ENCODE data around the gene SNAI1.
"Not testable (repeated sequence)": the region's sequence is repeated elsewhere in the genome, so short reads cannot be mapped to it uniquely, and the experiment has no call there.

SNAI1 gene

DNA sequence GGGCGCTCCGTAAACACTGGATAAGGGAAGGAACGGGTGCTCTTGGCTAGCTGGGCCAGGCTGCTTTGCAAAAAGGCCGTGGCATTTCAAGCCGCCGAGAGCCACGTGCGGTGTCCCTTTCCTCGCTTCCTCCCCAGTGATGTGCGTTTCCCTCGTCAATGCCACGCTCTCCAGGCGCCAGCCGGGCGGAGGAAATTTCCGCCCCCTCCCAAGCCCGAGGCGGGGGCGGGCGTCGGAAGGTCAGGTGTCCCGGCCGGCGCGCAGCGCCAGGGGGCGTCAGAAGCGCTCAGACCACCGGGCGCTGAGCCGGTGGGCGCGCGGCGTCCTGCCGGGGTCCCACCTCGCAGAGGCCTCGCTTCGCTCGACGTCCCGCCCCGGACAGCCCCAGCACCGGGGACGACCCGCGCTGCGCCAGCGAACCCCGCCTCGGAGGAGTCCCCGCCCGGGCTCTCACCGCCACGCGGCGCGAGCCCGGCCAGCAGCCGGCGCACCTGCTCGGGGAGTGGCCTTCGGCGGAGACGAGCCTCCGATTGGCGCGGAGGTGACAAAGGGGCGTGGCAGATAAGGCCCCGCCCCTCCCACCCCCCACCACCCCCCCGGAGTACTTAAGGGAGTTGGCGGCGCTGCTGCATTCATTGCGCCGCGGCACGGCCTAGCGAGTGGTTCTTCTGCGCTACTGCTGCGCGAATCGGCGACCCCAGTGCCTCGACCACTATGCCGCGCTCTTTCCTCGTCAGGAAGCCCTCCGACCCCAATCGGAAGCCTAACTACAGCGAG, at the start of gene SNAI1:
TSS of gene SNAI1 (plus strand) at position 635 of the 777 bp plus-strand sequence. CDS start at position 715, 80 bp downstream.
- DNase-seq (ENCODE audit: low read depth in 2 of 2), result peak; percentile 58 to 64

GRCh38 chr20:49935746-49936152, 47.0 kb upstream of the SNAI1 start:
- DNase-seq (ENCODE audit: low read depth in 2 of 2), result no peak

- peak; percentile 86 to 91 for DNase-seq (ENCODE audit: low read depth in 2 of 2)
These were observed 46.4 kb upstream of the SNAI1 start, which contains the start of gene RNF114 for GRCh38 chr20:49936153-49937026. RNF114 (plus strand) TSS chr20:49936397; CDS start chr20:49936413, 16 bp downstream.

GRCh38 chr20:49937027-49937929, 45.5 kb upstream of the SNAI1 start:
- DNase-seq (ENCODE audit: low read depth in 2 of 2), result no peak

GRCh38 chr20:49938173-49939163, 44.3 kb upstream of the SNAI1 start:
- DNase-seq (ENCODE audit: low read depth in 2 of 2), result no peak

DNA sequence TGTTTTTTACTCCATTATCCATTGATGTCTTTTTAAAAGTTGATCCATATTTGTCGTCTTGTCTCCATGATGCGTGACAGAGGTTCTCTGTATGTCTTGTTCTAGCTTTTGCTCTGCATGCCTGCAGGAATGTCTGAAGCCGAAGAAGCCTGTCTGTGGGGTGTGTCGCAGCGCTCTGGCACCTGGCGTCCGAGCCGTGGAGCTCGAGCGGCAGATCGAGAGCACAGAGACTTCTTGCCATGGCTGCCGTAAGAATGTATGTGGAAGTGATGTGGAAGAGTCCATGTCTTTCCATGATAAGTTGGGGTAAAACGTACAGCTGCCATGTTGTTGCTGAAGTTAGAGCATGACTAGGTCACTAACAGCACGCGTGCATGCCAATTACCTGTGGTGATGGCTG, 41.3 kb upstream of the SNAI1 start:
- DNase-seq (ENCODE audit: low read depth in 2 of 2), result no peak

- no peak for DNase-seq (ENCODE audit: low read depth in 2 of 2)
These were observed 40.5 kb upstream of the SNAI1 start for GRCh38 chr20:49942303-49942702.

DNA sequence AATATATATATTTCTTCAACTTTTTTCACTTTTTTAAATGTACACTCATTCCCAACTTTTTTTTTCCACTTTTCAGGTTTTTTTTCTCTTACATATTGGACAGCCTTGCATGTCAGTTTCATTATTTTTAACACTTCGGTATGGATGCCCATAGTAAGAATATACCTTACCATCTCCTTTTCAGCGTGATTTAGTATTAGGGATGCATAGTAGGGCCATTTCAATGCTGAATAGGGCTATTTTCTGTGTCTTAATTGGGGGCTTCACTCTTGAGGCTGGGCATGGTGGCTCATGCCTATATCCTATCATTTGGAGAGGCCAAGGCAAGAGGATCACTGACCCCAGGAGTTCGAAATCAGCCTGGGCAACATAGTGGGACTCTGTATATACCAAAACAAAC, 39.8 kb upstream of the SNAI1 start:
- no peak for DNase-seq (ENCODE audit: low read depth in 2 of 2)

GRCh38 chr20:49945306-49945700, 37.5 kb upstream of the SNAI1 start:
- DNase-seq (ENCODE audit: low read depth in 2 of 2), result no peak

- DNase-seq (ENCODE audit: low read depth in 2 of 2), result no peak
These were observed 36.9 kb upstream of the SNAI1 start for GRCh38 chr20:49945701-49946477.

- DNase-seq (ENCODE audit: low read depth in 2 of 2), result no peak
These were observed 34.6 kb upstream of the SNAI1 start for GRCh38 chr20:49948178-49948577.

- DNase-seq (ENCODE audit: low read depth in 2 of 2), result no peak
These were observed 33.8 kb upstream of the SNAI1 start for GRCh38 chr20:49948809-49949507.

- DNase-seq (ENCODE audit: low read depth in 2 of 2), result no peak
These were observed 31.6 kb upstream of the SNAI1 start for GRCh38 chr20:49951151-49951550.

DNA sequence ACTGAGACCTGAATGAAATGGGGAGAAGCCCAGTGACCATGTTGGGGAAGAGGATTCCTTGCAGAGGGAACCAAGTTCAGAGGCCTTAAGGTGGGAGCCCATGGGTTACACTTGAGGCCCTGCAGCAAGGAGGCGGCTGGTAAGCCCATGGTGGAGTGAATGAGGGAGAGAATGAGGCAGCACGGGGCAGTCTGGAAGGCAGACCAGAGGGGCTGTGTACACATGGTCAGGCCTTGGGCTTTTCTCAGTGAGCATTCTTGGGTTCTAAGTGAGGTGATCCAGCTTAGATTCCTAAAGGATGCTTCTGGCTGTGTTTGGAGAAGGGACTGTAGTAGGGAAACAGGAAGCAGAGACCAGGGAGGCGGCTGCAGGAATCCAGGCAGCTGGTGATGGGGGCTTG, 27.6 kb upstream of the SNAI1 start:
- no peak for DNase-seq (ENCODE audit: low read depth in 2 of 2)

DNA sequence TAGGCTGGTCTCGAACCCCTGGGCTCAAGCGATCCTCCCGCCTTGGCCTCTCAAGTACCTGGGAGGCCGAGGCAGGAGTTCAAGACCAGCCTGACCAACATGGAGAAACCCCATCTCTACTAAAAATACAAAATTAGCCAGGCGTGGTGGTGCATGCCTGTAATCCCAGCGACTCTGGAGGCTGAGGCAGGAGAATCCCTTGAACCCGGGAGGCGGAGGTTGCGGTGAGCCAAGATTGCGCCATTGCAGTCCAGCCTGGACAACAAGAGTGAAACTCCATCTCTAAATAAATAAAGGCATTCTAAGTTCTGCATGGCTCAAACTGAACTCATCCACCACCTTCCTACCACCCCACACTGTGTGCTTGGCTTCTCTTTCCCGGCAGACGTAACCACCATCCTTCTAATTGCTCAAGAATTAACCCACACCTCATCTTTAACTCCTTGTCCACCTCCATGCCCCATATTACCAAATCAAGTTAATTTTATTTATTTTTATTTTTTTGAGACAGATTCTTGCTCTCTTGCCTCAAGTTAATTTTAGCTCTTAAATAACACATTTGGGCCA, 26.9 kb upstream of the SNAI1 start:
- not testable (repeated sequence) for DNase-seq (ENCODE audit: low read depth in 2 of 2)

GRCh38 chr20:49956689-49957088, 26.1 kb upstream of the SNAI1 start:
- DNase-seq (ENCODE audit: low read depth in 2 of 2), result no peak

DNA sequence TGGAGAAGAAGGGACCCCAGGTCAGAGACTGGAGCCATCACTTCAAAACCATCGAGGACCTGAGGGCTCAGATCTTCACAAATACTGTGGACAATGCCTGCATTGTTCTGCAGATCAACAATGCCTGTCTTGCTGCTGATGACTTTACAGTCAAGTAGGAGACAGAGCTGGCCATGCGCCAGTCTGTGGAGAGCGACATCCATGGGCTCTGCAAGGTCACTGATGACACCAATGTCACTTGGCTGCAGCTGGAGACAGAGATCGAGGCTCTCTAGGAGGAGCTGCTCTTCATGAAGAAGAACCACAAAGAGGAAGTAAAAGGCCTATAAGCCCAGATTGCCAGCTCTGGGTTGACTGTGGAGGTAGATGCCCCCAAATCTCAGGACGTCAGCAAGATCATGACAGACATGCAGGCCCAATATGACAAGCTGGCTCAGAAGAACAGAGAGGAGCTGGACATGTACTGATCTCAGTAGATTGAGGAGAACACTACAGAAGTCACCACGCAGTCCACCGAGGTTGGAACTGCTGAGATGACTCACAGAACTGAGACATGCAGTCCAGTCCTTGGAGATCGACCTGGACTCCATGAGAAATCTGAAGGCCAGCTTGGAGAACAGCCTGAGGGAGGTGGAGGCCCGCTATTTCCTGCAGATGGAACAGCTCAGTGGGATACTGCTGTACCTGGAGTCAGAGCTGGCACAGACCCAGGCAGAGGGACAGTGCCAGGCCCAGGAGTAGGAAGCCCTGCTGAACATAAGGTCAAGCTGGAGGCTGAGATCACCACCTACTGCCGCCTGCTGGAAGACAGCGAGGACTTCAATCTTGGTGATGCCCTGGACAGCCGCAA, 25.5 kb upstream of the SNAI1 start:
- not testable (repeated sequence) for DNase-seq (ENCODE audit: low read depth in 2 of 2)

DNA sequence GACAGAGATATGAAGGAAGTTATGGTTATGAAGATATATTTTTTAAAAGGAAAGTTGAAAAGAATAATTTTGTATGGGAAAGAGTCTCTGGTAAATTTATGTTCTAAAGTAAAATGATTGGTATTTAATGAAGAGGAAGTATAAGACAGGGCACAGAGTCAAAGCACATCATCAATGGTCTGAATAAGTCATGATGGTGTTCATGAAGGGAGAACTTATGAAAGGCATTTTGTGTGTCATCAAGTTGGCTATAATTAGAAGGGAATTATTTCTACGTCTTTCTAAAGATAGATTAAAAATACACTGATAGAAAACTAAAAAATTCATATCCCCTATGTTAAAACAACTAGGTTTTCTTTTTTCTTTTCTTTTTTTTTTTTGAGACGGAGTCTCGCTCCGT, 21.4 kb upstream of the SNAI1 start:
- no peak for DNase-seq (ENCODE audit: low read depth in 2 of 2)

Measured in stimulated activated CD8-positive, alpha-beta memory T cell treated with anti-CD3 and anti-CD28 coated beads, Interleukin-2, amount 100 ng/mL, for 48 hours (primary cell).